ENCODE data around the gene CDH26.
A peak's percentile ranks its signal among the peaks of the same experiment; 100 is the strongest.
"Not testable (repeated sequence)": the region's sequence is repeated elsewhere in the genome, so short reads cannot be mapped to it uniquely, and the experiment has no call there.

CDH26 gene

DNA sequence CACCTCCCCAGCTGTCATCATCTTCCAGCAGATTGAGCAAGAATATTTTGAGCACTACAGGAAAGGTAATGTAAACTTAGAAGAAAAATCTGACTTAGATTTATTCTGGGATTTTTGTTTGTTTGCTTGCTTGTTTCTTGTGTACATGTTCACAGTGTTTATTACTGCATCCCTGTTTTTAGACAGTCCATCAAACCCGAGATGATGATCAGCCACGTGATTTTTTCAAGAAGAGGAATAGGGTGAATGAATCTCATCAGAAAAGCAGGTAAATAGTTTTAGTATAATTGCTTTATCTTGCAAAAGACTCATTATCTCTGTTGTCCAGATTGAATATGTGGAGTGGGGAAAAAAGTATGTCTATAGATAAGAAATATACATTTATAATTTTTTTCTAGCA lies 16.0 kb upstream of the CDH26 start:
- DNase-seq: no peak

- no peak for DNase-seq
Observed at GRCh38 chr20:59944726-59945125, 13.5 kb upstream of the CDH26 start.

DNA sequence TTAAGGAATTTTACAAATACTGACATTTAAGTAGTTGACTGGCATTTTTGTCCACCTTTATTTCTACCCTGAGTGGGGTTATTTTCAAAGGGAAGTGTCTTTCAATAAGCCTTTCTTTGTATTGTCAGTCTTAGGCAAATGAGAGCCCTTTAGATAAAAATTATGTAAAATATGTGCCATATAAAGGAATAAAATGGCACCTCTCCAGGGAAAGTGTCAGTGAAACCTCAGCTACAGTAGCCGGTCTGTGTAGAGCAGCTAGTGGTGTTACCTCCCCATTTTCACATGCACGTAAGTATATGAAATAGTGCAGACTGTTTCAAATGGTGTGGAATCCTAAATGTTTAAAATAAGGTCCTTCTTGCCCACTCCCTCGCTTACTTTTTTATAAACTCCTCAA lies 13.0 kb upstream of the CDH26 start:
- no peak for DNase-seq

DNA sequence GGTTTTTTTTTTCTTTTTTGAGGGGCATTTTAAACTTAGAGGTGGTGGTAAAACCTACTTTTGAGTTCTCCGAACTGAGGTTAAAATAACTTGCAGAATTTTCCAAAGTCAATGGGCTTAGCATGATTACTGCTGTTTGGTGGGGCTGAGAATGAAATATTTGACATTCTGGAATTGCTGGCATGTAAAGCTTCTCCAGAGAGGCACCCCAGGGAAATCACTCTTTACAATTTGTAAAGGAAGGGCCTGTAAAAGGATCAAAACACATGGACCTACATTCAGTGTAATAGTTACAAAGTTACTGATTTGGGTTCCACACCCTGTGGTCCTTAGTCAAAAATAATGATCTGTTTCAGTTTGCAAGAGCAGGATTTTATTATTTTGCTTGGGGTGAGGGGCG lies 12.5 kb upstream of the CDH26 start:
- DNase-seq: no peak

DNA sequence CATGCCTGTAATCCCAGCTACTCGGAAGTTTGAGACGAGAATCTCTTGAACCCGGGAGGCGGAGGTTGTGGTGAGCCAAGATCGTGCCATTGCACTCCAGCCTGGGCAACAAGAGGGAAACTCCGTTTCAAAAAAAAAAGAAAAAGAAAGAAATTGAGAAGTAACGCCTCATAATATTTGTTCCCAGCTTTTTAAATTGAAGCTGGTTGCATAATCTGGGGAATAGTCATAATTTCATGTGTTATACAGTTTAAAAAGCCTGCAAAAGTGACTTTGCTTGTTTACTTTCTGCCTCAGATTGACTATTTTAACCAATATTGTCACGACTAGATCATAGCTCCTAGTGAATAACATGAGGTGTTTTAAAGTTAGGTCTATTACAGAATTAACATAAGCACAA lies 10.8 kb upstream of the CDH26 start:
- DNase-seq: no peak

DNA sequence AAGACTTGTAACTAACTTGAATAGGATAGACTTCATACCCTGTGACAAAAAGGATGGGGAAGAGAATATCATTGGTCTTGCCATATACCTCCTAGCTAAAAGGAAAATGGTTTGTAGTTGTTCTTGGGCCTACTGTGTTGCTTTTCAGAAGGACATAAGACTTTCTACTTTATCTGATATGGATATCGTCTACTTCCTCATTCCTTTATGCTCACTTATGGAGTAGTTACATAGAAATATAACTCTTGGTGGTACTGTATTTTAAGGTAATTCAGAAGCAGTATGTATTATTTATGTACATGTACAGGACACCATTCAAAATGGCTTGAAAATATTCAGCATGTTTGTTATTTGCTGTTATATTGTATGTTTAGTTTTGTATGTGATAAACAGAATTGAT lies 10.0 kb upstream of the CDH26 start:
- no peak for DNase-seq

DNA sequence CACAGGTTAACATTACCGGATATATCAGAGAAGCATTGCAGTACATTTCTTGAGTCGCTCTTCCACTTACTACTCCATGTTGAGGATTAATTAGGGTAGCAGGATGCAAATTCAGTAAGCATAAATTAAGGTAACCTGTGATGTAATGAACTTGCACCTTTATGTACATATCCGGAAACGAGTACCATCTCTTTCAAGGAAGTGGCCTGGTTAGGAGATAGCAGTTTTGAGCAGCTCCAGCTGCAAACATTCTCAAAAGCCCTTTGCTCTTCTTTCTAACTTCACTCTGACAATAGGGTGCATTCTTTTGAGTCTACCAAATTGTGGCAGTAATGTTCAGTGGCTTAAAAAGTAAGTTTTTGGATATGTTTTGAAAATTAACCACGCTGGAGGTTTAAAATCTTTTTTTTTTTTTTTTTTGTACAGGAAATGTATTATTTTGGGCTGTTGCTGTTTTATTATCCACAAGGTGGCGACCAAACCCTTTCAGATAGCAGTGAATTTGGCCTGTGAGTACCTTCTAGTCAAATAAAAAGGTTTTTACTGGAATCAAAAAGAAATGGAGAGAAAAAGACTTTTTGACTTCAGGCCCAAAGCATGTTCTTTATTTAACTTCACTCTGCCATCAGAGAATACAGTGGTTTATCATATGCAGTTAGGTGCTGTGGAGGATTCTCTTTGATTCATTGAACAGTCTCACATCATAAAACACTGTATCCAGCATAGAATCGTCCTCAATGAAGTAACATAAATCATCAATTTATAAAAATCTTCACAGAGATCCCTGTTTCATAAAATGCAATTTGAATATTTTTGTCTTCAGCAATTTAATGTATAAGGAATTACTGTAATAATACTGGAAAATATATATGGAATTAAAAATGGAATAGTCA lies 9.1 kb upstream of the CDH26 start:
- peak; percentile 46 for DNase-seq

GRCh38 chr20:59949911-59950310 lies 8.3 kb upstream of the CDH26 start:
- no peak for DNase-seq

- DNase-seq: no peak
Observed at GRCh38 chr20:59954718-59955117, 3.5 kb upstream of the CDH26 start.

DNA sequence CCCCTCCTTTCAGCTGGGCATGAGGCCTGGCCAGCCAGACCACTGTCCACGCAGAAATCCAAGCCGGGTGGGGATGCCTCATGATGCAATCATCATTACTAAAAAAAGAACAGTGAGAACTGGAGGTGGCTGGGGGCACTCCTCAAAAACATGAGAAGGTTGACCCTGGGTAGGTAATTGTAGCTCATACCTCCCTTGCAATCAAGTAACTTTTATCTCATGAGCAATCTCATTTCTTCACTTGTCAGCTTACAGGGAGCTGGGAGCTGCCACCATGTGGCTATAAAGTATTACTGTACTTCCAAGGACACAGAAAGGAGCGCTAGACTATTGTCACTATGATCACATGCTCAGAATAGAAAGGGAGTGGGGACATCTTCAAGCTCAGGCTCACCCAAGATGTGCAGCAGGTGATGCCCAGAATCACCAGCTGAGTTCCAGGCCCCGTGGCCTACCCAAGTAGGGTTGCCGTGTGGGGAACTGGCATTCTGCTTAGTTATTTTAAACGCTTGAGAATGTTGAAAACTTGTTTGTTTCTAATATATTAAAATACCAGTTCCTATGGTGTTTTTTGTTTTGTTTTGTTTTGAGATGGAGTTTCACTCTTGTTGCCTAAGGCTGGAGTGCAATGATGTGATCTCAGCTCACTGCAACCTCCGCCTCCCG lies 3.0 kb upstream of the CDH26 start:
- DNase-seq: peak; percentile 21

GRCh38 chr20:59957568-59957967 lies 655 bp upstream of the CDH26 start:
- not testable (repeated sequence) for DNase-seq

- DNase-seq: no peak
Observed at GRCh38 chr20:59958626-59959025, 403 bp downstream of the CDH26 start.

DNA sequence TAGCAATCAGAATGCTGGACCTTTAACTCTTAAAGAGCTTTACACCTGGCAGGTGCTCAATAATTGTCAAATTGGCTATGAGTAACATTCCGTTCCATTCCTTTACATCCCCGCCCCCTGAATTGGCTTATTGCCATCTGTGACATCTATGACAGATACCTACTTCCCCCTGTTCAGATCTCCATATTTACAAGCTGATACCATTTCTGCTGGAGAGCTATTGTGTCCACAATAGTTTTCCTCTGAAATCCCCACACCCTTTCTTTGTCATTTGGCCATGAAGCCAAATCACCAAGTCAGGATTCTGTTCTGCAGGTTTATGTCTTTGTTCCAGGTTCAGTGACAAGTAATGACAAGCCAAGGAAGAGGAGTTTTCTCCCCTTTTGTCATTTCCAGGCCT lies 3.2 kb downstream of the CDH26 start:
- no peak for DNase-seq

- DNase-seq: no peak
Observed at GRCh38 chr20:59962155-59962554, 3.9 kb downstream of the CDH26 start.

DNA sequence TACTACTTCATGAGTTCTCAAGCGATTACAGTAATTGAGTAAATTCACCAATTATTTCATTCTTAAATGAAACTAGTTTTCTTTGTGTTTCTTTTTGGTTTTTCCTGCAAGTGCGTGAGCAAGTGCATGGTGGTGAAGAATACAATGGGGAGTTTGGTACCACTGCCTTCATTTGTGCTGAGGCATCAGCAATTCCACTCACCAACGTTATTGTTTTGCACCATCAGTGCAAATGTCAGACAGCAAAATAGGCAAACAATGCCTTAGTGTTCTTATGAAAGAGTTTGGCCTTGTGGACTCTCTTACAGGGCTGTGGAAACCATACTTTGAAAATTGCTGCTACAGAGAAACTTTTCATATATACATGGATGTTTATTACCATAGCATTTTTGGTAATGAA lies 8.2 kb downstream of the CDH26 start:
- DNase-seq: no peak

DNA sequence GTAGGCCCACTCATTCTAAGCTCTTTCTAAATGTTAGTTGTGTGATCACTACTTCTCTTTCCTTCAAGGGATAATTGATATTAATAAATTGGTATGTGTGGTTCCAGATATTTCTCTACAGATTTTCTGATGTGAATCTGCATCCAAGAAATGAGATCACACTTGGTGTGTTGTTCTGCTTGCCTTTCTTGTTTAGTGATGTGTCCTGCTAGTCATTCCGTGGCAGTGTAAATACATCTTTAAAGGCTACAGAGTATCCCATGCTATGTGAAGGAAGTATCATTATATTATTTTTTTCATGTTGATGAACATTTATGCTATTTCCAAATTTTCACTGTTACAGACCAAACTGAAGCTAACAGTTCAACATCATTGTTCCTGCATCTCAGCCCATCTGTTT lies 13.2 kb downstream of the CDH26 start:
- no peak for DNase-seq

DNA sequence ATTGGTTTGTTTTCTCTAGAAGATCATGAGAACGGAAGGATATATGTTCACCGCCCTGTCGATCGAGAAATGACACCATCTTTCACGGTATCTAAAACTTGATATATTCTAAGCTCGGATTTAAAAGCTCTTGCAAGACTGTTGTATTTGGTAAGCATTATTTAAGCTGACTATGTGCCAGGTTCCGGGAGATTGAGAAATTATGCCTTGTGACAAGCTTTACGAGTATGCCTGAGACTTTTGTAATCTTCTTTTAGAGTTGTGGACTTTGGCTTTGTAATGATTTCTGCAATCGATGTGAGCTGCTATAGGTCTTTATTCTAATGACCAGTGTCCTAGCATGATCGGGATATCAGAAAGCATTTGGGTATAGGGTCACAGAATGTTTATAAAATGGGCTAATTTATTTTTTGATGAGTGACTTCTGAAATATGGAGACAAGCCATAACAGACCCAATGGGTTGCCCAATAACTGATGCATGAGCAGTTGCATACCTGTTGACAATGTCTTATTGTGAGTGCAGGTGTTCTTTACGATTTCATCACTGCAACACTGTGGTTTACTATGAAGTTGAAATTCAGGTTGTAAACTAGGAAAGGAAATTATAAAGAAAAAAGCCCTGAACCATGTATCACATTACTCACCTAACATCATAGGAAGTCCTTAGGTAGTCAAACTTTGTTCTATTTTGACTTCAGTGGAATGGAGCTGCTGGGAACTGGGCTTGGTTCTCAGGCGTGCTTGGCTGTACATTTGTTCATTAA lies 14.0 kb downstream of the CDH26 start:
- no peak for DNase-seq

GRCh38 chr20:59976156-59976782 lies 18.0 kb downstream of the CDH26 start:
- no peak for DNase-seq

- DNase-seq: no peak
Observed at GRCh38 chr20:59977086-59977485, 18.9 kb downstream of the CDH26 start.

DNA sequence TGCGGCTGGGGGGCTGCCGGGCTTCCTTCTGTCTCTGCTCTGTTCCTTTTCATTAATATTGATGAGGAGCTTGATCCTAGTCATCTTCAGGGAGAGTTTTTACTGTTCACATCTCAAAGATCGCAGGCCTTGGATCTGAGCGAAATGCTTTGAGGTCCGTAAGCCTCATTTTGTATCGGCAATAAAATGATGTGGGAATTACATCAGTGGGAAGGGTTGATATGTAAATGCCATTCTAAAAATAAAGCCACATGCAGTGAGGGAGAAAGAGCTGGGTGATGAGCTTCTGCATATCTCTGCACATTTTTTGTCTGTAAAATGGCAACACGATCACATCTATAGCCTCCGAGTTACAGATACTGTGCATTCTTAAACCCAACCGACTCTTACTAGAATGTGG lies 24.9 kb downstream of the CDH26 start:
- DNase-seq: no peak

- DNase-seq: no peak
Observed at GRCh38 chr20:59984541-59984940, 26.3 kb downstream of the CDH26 start.

GRCh38 chr20:59985164-59985563 lies 26.9 kb downstream of the CDH26 start:
- no peak for DNase-seq

DNA sequence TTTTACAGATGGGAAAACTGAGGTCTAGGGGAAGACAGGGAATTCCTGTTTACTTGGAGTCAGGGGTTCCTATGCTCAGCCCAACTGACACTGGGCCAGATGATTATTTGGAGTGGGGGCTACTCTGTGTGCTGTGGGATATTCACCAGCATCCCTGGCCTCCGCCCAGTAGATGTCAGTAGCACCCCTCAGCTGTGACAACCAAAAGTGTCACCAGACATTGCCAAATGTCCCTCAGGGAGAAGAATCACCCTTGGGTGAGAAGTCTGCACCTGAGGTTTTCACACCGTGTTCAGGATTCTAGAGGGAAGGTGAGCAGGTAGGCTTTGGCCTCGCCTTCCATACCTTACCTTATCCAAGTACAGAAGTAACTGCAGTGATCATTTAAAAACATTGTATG lies 27.6 kb downstream of the CDH26 start:
- DNase-seq: no peak

Measured in NCI-H69 (cell line).